IMR-90 (cell line): ENCODE measurements around the gene MYO1F. TPM values are rescaled to one million over a fixed set of nuclear protein-coding genes. Genes with fewer than 3 reads are reported as not detected.

Experiments
- ATAC-seq: fragments of 200-7000 bp; cut with Tn5 transposase; 2 replicates; pipeline ENCODE4 v1.9.1; 2020; ENCODE audit warnings: low read depth, mild to moderate bottlenecking, moderate library complexity
- BruUV-seq: library from RNA; stranded (reverse); fragments of 400-500 nt; replicated peaks from 2 replicates; lab custom pipeline; 2021; lab: Mats Ljungman, UMichigan
- CTCF ChIA-PET: fragments of 300-600 bp; formaldehyde crosslinking; extraction: SDS; loops from one replicate; lab custom pipeline; 2021; ENCODE audit warnings: antibody characterized with exemption; lab: Yijun Ruan, JAX
- POLR2A ChIA-PET: fragments of 300-600 bp; sonication (Branson Sonifier 250); formaldehyde crosslinking; loops from one replicate; lab custom pipeline; 2022; ENCODE audit warnings: antibody characterized with exemption; ENCODE audit not compliant: unreplicated experiment; lab: Charles Lee
- DNase-seq: peaks from one replicate; pipeline ENCODE4 v3.0.0; 2013
- H2AFZ ChIP-seq: replicated peaks from 2 replicates; pipeline ENCODE3; 2013; ENCODE audit warnings: low read length, mild to moderate bottlenecking; ENCODE audit not compliant: poor library complexity
- H2AK5ac ChIP-seq: 2 replicates; pipeline ENCODE4 v1.6.1; 2013; ENCODE audit warnings: low read depth, low read length, inconsistent platforms
- H2AK9ac ChIP-seq: replicated peaks from 2 replicates; pipeline ENCODE3; 2013; ENCODE audit warnings: mild to moderate bottlenecking, low read depth, low read length, moderate library complexity; ENCODE audit not compliant: poor library complexity
- H2BK120ac ChIP-seq: 2 replicates; pipeline ENCODE4 v1.6.1; 2013; ENCODE audit warnings: low read depth, low read length, inconsistent platforms
- H2BK15ac ChIP-seq: 3 replicates; pipeline ENCODE4 v1.6.1; 2013; ENCODE audit warnings: low read depth, low read length, inconsistent platforms
- H2BK20ac ChIP-seq: 2 replicates; pipeline ENCODE4 v1.6.1; 2013; ENCODE audit warnings: low read depth, mild to moderate bottlenecking, inconsistent platforms, low read length, moderate library complexity
- H2BK5ac ChIP-seq: 2 replicates; pipeline ENCODE4 v1.6.1; 2013; ENCODE audit warnings: mild to moderate bottlenecking, low read depth, low read length, inconsistent platforms; ENCODE audit not compliant: poor library complexity, severe bottlenecking
- H3K14ac ChIP-seq: replicated peaks from 2 replicates; pipeline ENCODE4 v1.6.1; 2013; ENCODE audit warnings: low read depth, low read length, inconsistent platforms
- H3K18ac ChIP-seq: 2 replicates; pipeline ENCODE4 v1.6.1; 2013; ENCODE audit warnings: low read depth, low read length, control low read depth
- H3K23ac ChIP-seq: 2 replicates; pipeline ENCODE4 v1.6.1; 2013; ENCODE audit warnings: low read depth, low read length, inconsistent platforms
- H3K27ac ChIP-seq: 2 replicates; pipeline ENCODE4 v1.5.1; 2013; ENCODE audit warnings: mild to moderate bottlenecking, control low read depth, low read length; ENCODE audit not compliant: insufficient read depth
- H3K27me3 ChIP-seq: 2 replicates; pipeline ENCODE4 v1.6.1; 2013; ENCODE audit warnings: low read length; ENCODE audit not compliant: control insufficient read depth, insufficient read depth
- H3K36me3 ChIP-seq: 2 replicates; pipeline ENCODE4 v1.6.1; 2013; ENCODE audit warnings: low read length, mixed read lengths; ENCODE audit not compliant: control insufficient read depth, insufficient read depth
- H3K4ac ChIP-seq: 2 replicates; pipeline ENCODE4 v1.6.1; 2013; ENCODE audit warnings: low read depth, low read length, inconsistent platforms
- H3K4me1 ChIP-seq: 2 replicates; pipeline ENCODE4 v1.6.1; 2013; ENCODE audit warnings: low read length, mixed read lengths; ENCODE audit not compliant: control insufficient read depth, insufficient read depth
- H3K4me2 ChIP-seq: 2 replicates; pipeline ENCODE4 v1.6.1; 2013; ENCODE audit warnings: low read depth, mild to moderate bottlenecking, control low read depth, low read length, moderate library complexity
- H3K4me3 ChIP-seq: 2 replicates; pipeline ENCODE4 v1.5.1; 2013; ENCODE audit warnings: low read depth, mild to moderate bottlenecking, control low read depth, low read length, moderate library complexity; ENCODE audit not compliant: insufficient read depth
- H3K56ac ChIP-seq: 2 replicates; pipeline ENCODE4 v1.6.1; 2013; ENCODE audit warnings: low read length, inconsistent platforms; ENCODE audit not compliant: insufficient read depth; ENCODE audit errors: extremely low read depth
- H3K79me1 ChIP-seq, 2 experiments: 2 replicates each; pipeline ENCODE4 v1.6.1; 2013; ENCODE audit warnings: low read length in 2 of 2, inconsistent platforms in 1 of 2, low read depth in 1 of 2
- H3K9ac ChIP-seq: 2 replicates; pipeline ENCODE4 v1.6.1; 2013; ENCODE audit warnings: low read depth, low read length, control low read depth
- H3K9me1 ChIP-seq: 2 replicates; pipeline ENCODE4 v1.6.1; 2013; ENCODE audit warnings: low read length, inconsistent platforms; ENCODE audit not compliant: insufficient read depth
- H3K9me3 ChIP-seq: 2 replicates; pipeline ENCODE4 v1.6.1; 2013; ENCODE audit warnings: low read length; ENCODE audit not compliant: control insufficient read depth, insufficient read depth
- H4K20me1 ChIP-seq: 2 replicates; pipeline ENCODE4 v1.6.1; 2013; ENCODE audit warnings: low read length, inconsistent platforms; ENCODE audit not compliant: insufficient read depth
- H4K5ac ChIP-seq: 2 replicates; pipeline ENCODE4 v1.6.1; 2013; ENCODE audit warnings: mild to moderate bottlenecking, low read depth, low read length, control low read depth
- H4K8ac ChIP-seq, 2 experiments: 2 replicates each; pipeline ENCODE4 v1.6.1; 2013; ENCODE audit warnings: low read depth in 2 of 2, low read length in 2 of 2, control low read depth in 1 of 2, inconsistent platforms in 1 of 2
- H4K91ac ChIP-seq: 2 replicates; pipeline ENCODE4 v1.6.1; 2013; ENCODE audit warnings: low read depth, low read length, inconsistent platforms; ENCODE audit not compliant: insufficient read depth
- BHLHE40 ChIP-seq: fragments of 150-350 bp; IDR thresholded peaks from 2 replicates; pipeline ENCODE4 v1.6.1; 2016; ENCODE audit warnings: mild to moderate bottlenecking, low read depth, low read length
- CEBPB ChIP-seq: IDR thresholded peaks from 2 replicates; pipeline ENCODE4 v1.6.1; 2012; ENCODE audit warnings: low read depth, low read length, improper control_type of control experiment
- CHD1 ChIP-seq: IDR thresholded peaks from 2 replicates; pipeline ENCODE4 v1.6.1; 2012; ENCODE audit warnings: low read depth, low read length, improper control_type of control experiment
- FOS ChIP-seq: fragments of 150-350 bp; IDR thresholded peaks from 2 replicates; pipeline ENCODE4 v1.6.1; 2016; ENCODE audit warnings: low read depth, low read length
- MAFK ChIP-seq: IDR thresholded peaks from 2 replicates; pipeline ENCODE4 v1.6.1; 2012; ENCODE audit warnings: low read depth, low read length, improper control_type of control experiment
- MAZ ChIP-seq: IDR thresholded peaks from 2 replicates; pipeline ENCODE4 v1.6.1; 2012; ENCODE audit warnings: low read depth, mild to moderate bottlenecking, low read length, improper control_type of control experiment, moderate library complexity, borderline replicate concordance
- MXI1 ChIP-seq: IDR thresholded peaks from 2 replicates; pipeline ENCODE4 v1.6.1; 2012; ENCODE audit warnings: low read depth, mild to moderate bottlenecking, low read length, moderate library complexity, borderline replicate concordance
- NFE2L2 ChIP-seq: fragments of 150-350 bp; IDR thresholded peaks from 2 replicates; pipeline ENCODE4 v1.6.1; 2016; ENCODE audit warnings: low read depth, mild to moderate bottlenecking, low read length
- POLR2A ChIP-seq: IDR thresholded peaks from 2 replicates; pipeline ENCODE4 v1.6.1; 2012; ENCODE audit warnings: mild to moderate bottlenecking, low read depth, low read length
- RAD21 ChIP-seq: IDR thresholded peaks from 2 replicates; pipeline ENCODE4 v1.6.1; 2012; ENCODE audit warnings: low read length, improper control_type of control experiment
- RCOR1 ChIP-seq: IDR thresholded peaks from 2 replicates; pipeline ENCODE4 v1.6.1; 2012; ENCODE audit warnings: mild to moderate bottlenecking, low read length, improper control_type of control experiment; ENCODE audit not compliant: insufficient replicate concordance
- RFX5 ChIP-seq: IDR thresholded peaks from 2 replicates; pipeline ENCODE4 v1.8.0; 2012; ENCODE audit warnings: low read depth, mild to moderate bottlenecking, low read length, moderate library complexity
- SMC3 ChIP-seq: fragments of 150-350 bp; IDR thresholded peaks from 2 replicates; pipeline ENCODE4 v1.6.1; 2016; ENCODE audit warnings: low read depth, mild to moderate bottlenecking, antibody characterized with exemption, low read length, moderate library complexity
- WGBS, 2 experiments: methylation state at CpG; one replicate each; pipeline versions ENCODE4 v1.1.5 to v1.1.7; 2013; ENCODE audit warnings: missing lambda C conversion rate in 2 of 2; ENCODE audit not compliant: insufficient read length in 1 of 2; ENCODE audit errors: extremely low coverage in 2 of 2; 5-methylcytosine and 5-hydroxymethylcytosine counted together
- dilution Hi-C: fragments of 300-500 bp; cut with HindIII; formaldehyde crosslinking; loops from one replicate; pipeline ENCODE4 v1.14.3; 2018; ENCODE audit warnings: low sequenced_read_pairs; ENCODE audit not compliant: unreplicated experiment
- in situ Hi-C: fragments of 300-500 bp; cut with MboI; formaldehyde crosslinking; loops from 3 replicates; pipeline ENCODE4 v1.14.3; 2019; ENCODE audit warnings: low sequenced_read_pairs, inconsistent platforms, mixed read lengths
- intact Hi-C: fragments of 100-400 bp; cut with micrococcal nuclease; formaldehyde crosslinking; loops from 2 replicates; pipeline ENCODE4 v1.10.0; 2022
- polyA plus RNA-seq, 3 experiments: library from polyadenylated mRNA; depleted of rRNA; stranded (reverse); fragments of >200 nt; gene quantifications; 2 replicates each; pipeline ENCODE4 v1.2.3, GENCODE V29; 2012; ENCODE audit warnings: low replicate concordance in 1 of 3
- total RNA-seq: library from RNA; depleted of rRNA; stranded (reverse); fragments of >200 nt; gene quantifications from 2 replicates; pipeline ENCODE4 v1.2.3, GENCODE V29; 2012
- TF ChIP-seq, protein P1 (sequence below): fragments of 150-350 bp; IDR thresholded peaks from 2 replicates; pipeline ENCODE4 v1.6.1; 2017; ENCODE audit warnings: mild to moderate bottlenecking, antibody characterized with exemption, low read length, low read depth
- TF ChIP-seq, protein P2 (sequence below): fragments of 150-350 bp; IDR thresholded peaks from 2 replicates; pipeline ENCODE4 v1.6.1; 2016; ENCODE audit warnings: low read depth, mild to moderate bottlenecking, low read length, moderate library complexity, borderline replicate concordance
- TF ChIP-seq, protein P3 (sequence below): conservative IDR thresholded peaks from 2 replicates; pipeline ENCODE4 v1.5.1; 2012; ENCODE audit warnings: mild to moderate bottlenecking, low read depth, low read length, improper control_type of control experiment

MYO1F gene
- total and polyA plus RNA-seq, 2 of the 4 experiments (the other 2 are of a cell fraction): 0.14 to 0.18 TPM

DNA sequence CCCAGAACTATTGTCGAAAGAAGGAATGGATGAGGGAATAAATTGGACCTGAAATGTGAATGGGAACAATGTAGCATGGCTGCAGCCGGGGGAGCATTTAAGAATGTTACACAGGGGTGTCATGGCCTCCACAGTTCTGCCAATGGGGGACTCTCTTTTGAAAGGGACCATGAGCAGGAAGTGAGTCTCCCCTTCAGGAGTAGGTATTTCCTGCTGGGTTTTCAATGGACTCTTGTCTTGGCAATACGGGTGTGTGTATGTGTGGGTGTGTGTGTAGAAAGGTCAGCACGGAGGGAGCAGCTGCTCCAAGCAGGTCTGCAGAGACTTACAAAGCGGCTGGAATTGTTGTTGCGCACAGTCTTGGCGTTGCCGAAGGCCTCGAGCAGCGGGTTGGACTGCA lies 24.4 kb downstream of the MYO1F start:
- Histone ChIP-seq H3K9ac (no peak overlapping the region), H3K14ac (no peak overlapping the region), H3K27me3 (no peaks in the 10 kb centered on the region), H3K36me3 (peaks cover 8% of the 10 kb centered on the region; the same call in 1 of the 2 replicates), H2BK5ac (no peak overlapping the region), H4K20me1 (no peaks in the 10 kb centered on the region), H2BK15ac (no peak overlapping the region), H2BK20ac (no peak overlapping the region), H3K9me1 (no peaks in the 10 kb centered on the region; the same call in 1 of the 2 replicates), H4K5ac (no peak overlapping the region), H3K4me2 (no peak overlapping the region), H3K23ac (no peak overlapping the region), H2AK5ac (no peak overlapping the region), H3K56ac (no peak overlapping the region), H4K8ac (peak overlapping the region; percentile 66 to 89), H3K9me3 (no peaks in the 10 kb centered on the region), H3K4me3 (no peak overlapping the region), H2AK9ac (peak overlapping the region; percentile 50), H2AFZ (peak overlapping the region; percentile 78), H3K27ac (no peak overlapping the region), H3K4me1 (no peaks in the 10 kb centered on the region), H3K79me1 (no peaks in the 10 kb centered on the region), H3K18ac (no peak overlapping the region), H3K4ac (0 out of 2 replicates have a peak overlapping the region, but pooled peaks have one; percentile 20), H4K91ac (no peak overlapping the region), H2BK120ac (no peak overlapping the region)
- TF ChIP-seq MXI1 (no peak), FOS (no peak), NFE2L2 (no peak), BHLHE40 (no peak), CEBPB (no peak), MAZ (no peak), POLR2A (no peak), CHD1 (no peak), SMC3 (no peak), MAFK (no peak), RFX5 (no peak), RCOR1 (no peak), RAD21 (no peak)
- TF ChIP-seq, protein P1, sequence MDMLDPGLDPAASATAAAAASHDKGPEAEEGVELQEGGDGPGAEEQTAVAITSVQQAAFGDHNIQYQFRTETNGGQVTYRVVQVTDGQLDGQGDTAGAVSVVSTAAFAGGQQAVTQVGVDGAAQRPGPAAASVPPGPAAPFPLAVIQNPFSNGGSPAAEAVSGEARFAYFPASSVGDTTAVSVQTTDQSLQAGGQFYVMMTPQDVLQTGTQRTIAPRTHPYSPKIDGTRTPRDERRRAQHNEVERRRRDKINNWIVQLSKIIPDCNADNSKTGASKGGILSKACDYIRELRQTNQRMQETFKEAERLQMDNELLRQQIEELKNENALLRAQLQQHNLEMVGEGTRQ: no peak
- TF ChIP-seq, protein P2, sequence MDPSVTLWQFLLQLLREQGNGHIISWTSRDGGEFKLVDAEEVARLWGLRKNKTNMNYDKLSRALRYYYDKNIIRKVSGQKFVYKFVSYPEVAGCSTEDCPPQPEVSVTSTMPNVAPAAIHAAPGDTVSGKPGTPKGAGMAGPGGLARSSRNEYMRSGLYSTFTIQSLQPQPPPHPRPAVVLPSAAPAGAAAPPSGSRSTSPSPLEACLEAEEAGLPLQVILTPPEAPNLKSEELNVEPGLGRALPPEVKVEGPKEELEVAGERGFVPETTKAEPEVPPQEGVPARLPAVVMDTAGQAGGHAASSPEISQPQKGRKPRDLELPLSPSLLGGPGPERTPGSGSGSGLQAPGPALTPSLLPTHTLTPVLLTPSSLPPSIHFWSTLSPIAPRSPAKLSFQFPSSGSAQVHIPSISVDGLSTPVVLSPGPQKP: no peak
- TF ChIP-seq, protein P3, sequence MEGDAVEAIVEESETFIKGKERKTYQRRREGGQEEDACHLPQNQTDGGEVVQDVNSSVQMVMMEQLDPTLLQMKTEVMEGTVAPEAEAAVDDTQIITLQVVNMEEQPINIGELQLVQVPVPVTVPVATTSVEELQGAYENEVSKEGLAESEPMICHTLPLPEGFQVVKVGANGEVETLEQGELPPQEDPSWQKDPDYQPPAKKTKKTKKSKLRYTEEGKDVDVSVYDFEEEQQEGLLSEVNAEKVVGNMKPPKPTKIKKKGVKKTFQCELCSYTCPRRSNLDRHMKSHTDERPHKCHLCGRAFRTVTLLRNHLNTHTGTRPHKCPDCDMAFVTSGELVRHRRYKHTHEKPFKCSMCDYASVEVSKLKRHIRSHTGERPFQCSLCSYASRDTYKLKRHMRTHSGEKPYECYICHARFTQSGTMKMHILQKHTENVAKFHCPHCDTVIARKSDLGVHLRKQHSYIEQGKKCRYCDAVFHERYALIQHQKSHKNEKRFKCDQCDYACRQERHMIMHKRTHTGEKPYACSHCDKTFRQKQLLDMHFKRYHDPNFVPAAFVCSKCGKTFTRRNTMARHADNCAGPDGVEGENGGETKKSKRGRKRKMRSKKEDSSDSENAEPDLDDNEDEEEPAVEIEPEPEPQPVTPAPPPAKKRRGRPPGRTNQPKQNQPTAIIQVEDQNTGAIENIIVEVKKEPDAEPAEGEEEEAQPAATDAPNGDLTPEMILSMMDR: no peak
- ATAC-seq: peak; percentile 63; the same call in 1 of the 2 replicates
- dilution Hi-C loops: no loop called here
- WGBS, 2 experiments: 31% methylated on average over 3 of the region's 10 CpGs; no CpG with 5 or more reads in 1 of the 2 experiments
- in situ Hi-C loops: no loop called here
- peak; percentile 62 for DNase-seq
- CTCF ChIA-PET: no interaction called here
- POLR2A ChIA-PET: no interaction called here
- intact Hi-C loops: no loop called here
- BruUV-seq: no TSS peak
